CD4-positive, alpha-beta T cell treated with Interleukin-15 for 1 hour (primary cell): ENCODE measurements around the gene LCK.

Experiments
- DNase-seq: peaks from one replicate; pipeline ENCODE4 v3.0.0-alpha.2; 2020

LCK gene

GRCh38 chr1:32250893-32251716, at the start of gene LCK:
Gene LCK (plus strand): TSS chr1:32251265. CDS start chr1:32274330, 23,065 bp downstream.
- DNase-seq: peak; percentile 63

- no peak for DNase-seq
These were observed 46.1 kb upstream of the LCK start for GRCh38 chr1:32204943-32205361.

- DNase-seq: peak; percentile 89
These were observed 45.4 kb upstream of the LCK start, which contains the start of gene IQCC for GRCh38 chr1:32205401-32206370. Gene IQCC (plus strand): TSS chr1:32205671. CDS start chr1:32205682, 11 bp downstream.

GRCh38 chr1:32208469-32208868, 42.6 kb upstream of the LCK start:
- no peak for DNase-seq

- DNase-seq: peak; percentile 27
These were observed 42.2 kb upstream of the LCK start, which contains the start of gene DCDC2B for GRCh38 chr1:32208891-32209328. Gene DCDC2B (plus strand): TSS chr1:32209089. CDS start chr1:32209094, 5 bp downstream.

- peak; percentile 52 for DNase-seq
These were observed 35.2 kb upstream of the LCK start for GRCh38 chr1:32215629-32216480.

- DNase-seq: no peak
These were observed 34.5 kb upstream of the LCK start for GRCh38 chr1:32216566-32216965.

GRCh38 chr1:32219022-32219421, 32.0 kb upstream of the LCK start:
- no peak for DNase-seq

- DNase-seq: no peak
These were observed 30.1 kb upstream of the LCK start for GRCh38 chr1:32220746-32221580.

GRCh38 chr1:32221581-32221979, 29.5 kb upstream of the LCK start:
- no peak for DNase-seq

- peak; percentile 93 for DNase-seq
These were observed 28.9 kb upstream of the LCK start, which contains the start of the genes EIF3I and TMEM234 for GRCh38 chr1:32221980-32222755. Gene EIF3I (plus strand): TSS chr1:32222407. CDS start chr1:32222442, 35 bp downstream. Gene TMEM234 (minus strand): TSS chr1:32222353. CDS start chr1:32222322, 31 bp downstream.

- no peak for DNase-seq
These were observed 27.4 kb upstream of the LCK start for GRCh38 chr1:32223683-32224082.

GRCh38 chr1:32224285-32224684, 26.8 kb upstream of the LCK start:
- no peak for DNase-seq

GRCh38 chr1:32228771-32229170, 22.3 kb upstream of the LCK start:
- no peak for DNase-seq

- DNase-seq: no peak
These were observed 19.1 kb upstream of the LCK start for GRCh38 chr1:32231843-32232432.

- DNase-seq: no peak
These were observed 18.3 kb upstream of the LCK start for GRCh38 chr1:32232558-32233304.

GRCh38 chr1:32234792-32235191, 16.3 kb upstream of the LCK start:
- no peak for DNase-seq

- DNase-seq: no peak
These were observed 11.7 kb upstream of the LCK start for GRCh38 chr1:32239337-32239736.

- DNase-seq: no peak
These were observed 11.3 kb upstream of the LCK start for GRCh38 chr1:32239790-32240139.
